Medulla oblongata (tissue), 1 donor: ENCODE measurements around the gene TNNT3.
"Not testable (repeated sequence)": the region's sequence is repeated elsewhere in the genome, so short reads cannot be mapped to it uniquely, and the experiment has no call there.

ENCODE experiments used
- DNase-seq: peaks from one replicate; pipeline ENCODE4 v3.0.0-alpha.2; 2015; ENCODE audit errors: extremely low spot score

TNNT3 gene

GRCh38 chr11:1881442-1882264, 37.9 kb upstream of the TNNT3 start:
- no peak for DNase-seq

GRCh38 chr11:1882265-1883238, 37.0 kb upstream of the TNNT3 start:
- DNase-seq: peak; percentile 64

- DNase-seq: no peak
Measured at GRCh38 chr11:1883346-1884302, 35.9 kb upstream of the TNNT3 start.

GRCh38 chr11:1884303-1884700, 35.2 kb upstream of the TNNT3 start:
- DNase-seq: no peak

GRCh38 chr11:1886551-1886950, 33.0 kb upstream of the TNNT3 start:
- not testable (repeated sequence) for DNase-seq

- DNase-seq: no peak
Measured at GRCh38 chr11:1887451-1888346, 31.8 kb upstream of the TNNT3 start.

- no peak for DNase-seq
Measured at GRCh38 chr11:1888347-1888753, 31.2 kb upstream of the TNNT3 start.

GRCh38 chr11:1888811-1889210, 30.7 kb upstream of the TNNT3 start:
- DNase-seq: no peak

GRCh38 chr11:1889224-1889930, 30.1 kb upstream of the TNNT3 start:
- DNase-seq: no peak

GRCh38 chr11:1889941-1890855, 29.3 kb upstream of the TNNT3 start:
- no peak for DNase-seq

GRCh38 chr11:1890856-1891830, 28.4 kb upstream of the TNNT3 start:
- DNase-seq: no peak

- DNase-seq: no peak
Measured at GRCh38 chr11:1891831-1892115, 27.7 kb upstream of the TNNT3 start, which contains the start of gene PRR33. Gene PRR33 (minus strand): TSS chr11:1891895. CDS start chr11:1890584, 1,311 bp downstream.

- no peak for DNase-seq
Measured at GRCh38 chr11:1892116-1892515, 27.4 kb upstream of the TNNT3 start.

- DNase-seq: no peak
Measured at GRCh38 chr11:1892558-1892957, 26.9 kb upstream of the TNNT3 start.

- no peak for DNase-seq
Measured at GRCh38 chr11:1893581-1894359, 25.7 kb upstream of the TNNT3 start.

- DNase-seq: no peak
Measured at GRCh38 chr11:1894759-1895158, 24.7 kb upstream of the TNNT3 start.

GRCh38 chr11:1896468-1896867, 23.0 kb upstream of the TNNT3 start:
- DNase-seq: no peak
